GM18861 (cell line): ENCODE data around the gene PAPPA2.

Source experiments
- ATAC-seq: cut with Tn5 transposase; IDR thresholded peaks from one replicate; pipeline ENCODE4 v1.9.1; 2021; ENCODE audit not compliant: unreplicated experiment

PAPPA2 gene

GRCh38 chr1:176850871-176851270 is 387.9 kb downstream of the PAPPA2 start:
- no peak for ATAC-seq

DNA sequence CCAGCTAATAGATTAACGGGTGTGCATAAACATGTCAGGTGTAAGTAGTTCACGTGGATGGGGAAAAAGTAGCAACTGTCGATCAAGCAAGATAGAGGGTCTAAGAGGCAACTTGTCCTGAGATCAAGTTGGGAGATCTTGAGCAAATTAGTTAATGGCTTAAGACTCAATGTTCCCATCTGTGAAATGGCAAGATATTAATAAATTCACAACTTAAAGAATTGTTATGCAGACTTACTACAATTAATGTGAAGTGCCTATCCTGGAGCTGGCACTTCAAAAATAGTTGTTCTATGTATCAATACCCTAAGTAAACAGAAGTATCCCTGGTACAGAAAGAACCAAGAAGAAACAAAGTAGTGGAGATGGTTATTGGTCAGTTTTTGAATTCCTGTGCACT is 389.1 kb downstream of the PAPPA2 start:
- ATAC-seq: no peak

- no peak for ATAC-seq
Measured at GRCh38 chr1:176853503-176853902, 390.5 kb downstream of the PAPPA2 start.

GRCh38 chr1:176854121-176854520 is 391.1 kb downstream of the PAPPA2 start:
- no peak for ATAC-seq

DNA sequence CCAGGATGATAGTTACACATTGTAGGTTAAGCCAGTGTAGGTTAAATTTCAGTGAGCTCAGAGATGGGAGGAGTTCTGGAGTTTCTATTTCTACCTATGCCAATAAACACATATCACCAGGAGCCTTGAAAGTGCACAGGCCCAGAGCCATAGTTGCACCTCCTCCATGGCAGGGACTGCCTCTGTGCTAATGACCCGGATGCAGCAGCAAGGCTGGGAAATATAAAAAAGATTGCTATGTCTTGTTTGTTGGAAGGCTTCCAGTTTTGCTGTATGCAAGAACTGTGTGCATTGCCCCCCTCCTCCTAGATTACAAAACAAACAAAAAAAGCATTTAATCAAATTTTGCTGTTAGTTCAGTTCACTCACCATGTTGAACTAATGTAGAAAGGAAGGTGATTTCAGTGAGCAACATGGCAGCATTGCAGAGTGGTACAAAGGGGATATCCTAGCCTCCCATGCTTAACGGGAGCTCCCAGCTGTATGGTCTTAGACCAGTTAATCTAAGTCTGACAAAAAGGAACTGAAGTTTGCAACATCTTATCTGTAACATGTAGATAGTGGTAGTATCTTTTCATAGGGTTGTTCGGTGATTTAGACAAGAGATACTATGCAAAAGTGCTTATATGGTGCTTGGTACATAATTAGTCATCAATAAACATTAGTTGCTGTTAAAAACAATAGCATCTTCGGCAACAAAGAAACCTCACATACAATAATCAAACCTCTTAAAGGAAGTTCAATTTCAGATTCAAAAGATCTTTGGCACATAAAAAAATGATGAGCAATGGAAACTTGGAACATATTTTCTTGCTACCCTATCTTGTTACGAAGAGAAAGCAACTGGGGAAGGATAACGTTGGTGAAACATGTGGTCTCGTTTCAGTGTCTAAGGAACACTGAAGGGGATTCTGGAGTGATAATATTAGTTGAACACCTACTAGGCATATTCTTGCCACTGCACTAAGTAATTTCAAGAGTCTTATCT is 392.1 kb downstream of the PAPPA2 start:
- ATAC-seq: no peak

GRCh38 chr1:176857632-176858031 is 394.7 kb downstream of the PAPPA2 start:
- no peak for ATAC-seq

GRCh38 chr1:176858433-176858916 is 395.5 kb downstream of the PAPPA2 start:
- no peak for ATAC-seq

- no peak for ATAC-seq
Measured at GRCh38 chr1:176863613-176864012, 400.6 kb downstream of the PAPPA2 start.

DNA sequence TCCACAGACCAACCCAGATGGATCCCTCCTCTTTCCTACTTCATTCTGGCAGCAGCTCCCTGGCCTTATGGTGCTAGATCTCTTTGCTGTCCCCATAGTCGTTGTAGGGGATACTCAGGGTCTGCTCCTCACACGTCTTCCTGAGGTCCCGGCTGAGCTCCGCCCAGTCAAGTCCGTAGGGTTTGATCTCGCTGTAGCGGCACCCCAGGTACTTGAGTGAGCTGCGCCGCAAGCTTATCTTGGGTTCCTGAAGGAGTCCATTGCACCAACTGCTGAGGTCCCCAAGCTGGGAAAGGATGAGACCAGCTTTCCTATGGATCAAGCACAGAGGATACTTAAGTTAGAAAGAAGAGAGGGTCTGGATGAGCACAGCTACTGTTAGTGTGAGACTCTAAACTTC is 401.2 kb downstream of the PAPPA2 start:
- ATAC-seq: no peak

DNA sequence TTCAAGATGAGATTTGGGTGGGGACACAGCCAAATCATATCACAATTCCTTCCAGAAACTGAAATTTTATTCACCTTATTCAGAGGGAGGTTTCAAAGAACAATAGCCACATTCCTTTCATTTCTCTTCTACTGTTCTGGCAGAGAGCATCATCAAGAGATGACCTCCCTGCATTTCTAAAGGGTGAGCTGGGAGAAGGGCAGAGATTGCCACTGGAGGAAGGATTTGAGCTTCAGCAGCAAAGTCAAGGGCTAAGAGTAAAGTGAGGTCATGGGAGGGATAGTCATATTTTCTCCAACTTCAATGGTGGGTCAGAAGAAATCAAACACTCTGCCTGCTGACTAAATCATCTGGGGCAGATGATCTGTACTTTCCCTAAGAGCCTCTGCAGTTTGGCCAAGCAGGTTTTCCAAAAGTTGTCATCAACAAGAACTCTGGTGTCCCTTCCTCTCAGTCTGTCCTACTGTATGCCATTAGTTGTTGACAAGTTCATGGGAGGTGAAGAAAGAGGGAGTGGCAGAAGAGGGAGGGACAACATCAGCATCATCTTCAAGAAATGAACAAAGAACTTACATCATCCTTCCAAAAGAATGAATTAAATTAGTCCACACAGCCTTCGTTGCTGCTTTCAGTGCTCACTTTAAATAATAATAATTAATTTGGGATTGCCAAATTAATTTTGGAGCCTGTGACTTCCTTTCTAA is 403.2 kb downstream of the PAPPA2 start:
- no peak for ATAC-seq

DNA sequence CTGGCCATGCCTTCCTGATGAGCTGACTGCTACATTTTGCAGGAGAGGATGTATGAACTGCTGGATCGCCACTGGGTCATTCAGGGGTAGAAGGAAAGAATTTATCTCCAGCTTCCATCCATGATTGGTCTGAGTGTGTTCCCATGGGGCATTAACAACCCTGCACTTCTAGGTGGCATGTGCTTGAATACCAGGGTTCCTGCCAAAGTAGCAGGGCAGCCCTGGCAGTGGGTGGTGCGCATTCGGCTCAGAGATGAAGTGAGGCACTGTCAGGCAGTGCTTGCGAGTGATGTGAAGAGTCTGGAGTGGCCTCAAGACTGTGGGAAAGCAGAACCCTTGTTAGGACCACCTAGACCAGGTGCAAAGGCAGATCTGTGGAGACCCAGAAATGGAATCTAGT is 406.6 kb downstream of the PAPPA2 start:
- no peak for ATAC-seq

- no peak for ATAC-seq
Measured at GRCh38 chr1:176876966-176877515, 414.1 kb downstream of the PAPPA2 start.

DNA sequence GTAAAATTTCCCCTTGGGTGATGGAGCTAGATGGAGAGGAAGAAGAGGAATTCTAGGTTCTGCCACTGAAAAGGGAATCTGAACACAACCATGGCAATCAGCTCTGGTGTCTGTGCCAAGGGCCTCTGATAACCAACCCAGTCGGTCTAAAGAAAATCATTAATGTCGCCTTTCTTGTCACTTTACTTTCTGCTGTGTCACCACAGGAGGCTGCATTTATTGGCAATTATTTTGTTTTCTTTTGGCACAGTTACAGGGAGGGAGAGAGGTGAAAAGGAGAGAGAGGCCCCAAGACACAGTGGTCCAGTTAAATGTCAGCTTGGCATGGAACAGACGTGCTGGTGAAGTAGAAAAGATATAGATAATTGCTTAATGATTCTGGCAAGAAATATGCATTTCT is 414.6 kb downstream of the PAPPA2 start:
- ATAC-seq: no peak

- no peak for ATAC-seq
Measured at GRCh38 chr1:176878750-176879536, 416.0 kb downstream of the PAPPA2 start.

GRCh38 chr1:176879784-176880620 is 417.0 kb downstream of the PAPPA2 start:
- ATAC-seq: no peak

DNA sequence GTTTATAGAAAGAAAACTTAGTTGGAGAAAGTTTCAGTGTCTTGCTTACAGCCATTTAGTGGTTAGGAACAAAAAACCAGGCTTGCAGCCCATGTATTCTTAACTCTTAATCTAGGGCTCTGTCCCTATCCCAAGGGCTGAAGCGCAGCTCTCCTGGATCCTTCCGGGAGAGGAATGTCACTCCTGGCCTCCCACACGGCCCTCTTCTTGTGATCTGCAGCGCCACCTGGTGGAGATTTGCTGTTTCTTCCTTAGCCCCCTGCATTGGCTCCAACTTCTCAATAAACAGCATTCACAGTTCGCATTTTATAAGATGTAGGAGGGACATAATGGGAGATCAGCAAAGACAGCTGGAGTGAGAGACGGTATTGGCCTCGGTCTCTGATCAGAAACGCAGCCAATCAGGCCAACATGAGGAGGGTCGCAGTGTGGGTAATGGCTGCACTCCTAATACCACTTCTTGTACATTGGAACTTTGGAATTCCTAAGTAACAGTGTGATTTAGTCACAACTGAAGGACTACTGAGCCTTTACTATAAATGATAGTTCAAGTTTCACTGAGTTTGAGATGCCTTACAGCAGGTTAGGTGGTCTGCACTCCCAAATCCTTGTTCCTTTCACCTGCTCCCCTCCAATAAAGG is 418.1 kb downstream of the PAPPA2 start:
- no peak for ATAC-seq

GRCh38 chr1:176884286-176884685 is 421.3 kb downstream of the PAPPA2 start:
- ATAC-seq: no peak

GRCh38 chr1:176884911-176885310 is 421.9 kb downstream of the PAPPA2 start:
- no peak for ATAC-seq

DNA sequence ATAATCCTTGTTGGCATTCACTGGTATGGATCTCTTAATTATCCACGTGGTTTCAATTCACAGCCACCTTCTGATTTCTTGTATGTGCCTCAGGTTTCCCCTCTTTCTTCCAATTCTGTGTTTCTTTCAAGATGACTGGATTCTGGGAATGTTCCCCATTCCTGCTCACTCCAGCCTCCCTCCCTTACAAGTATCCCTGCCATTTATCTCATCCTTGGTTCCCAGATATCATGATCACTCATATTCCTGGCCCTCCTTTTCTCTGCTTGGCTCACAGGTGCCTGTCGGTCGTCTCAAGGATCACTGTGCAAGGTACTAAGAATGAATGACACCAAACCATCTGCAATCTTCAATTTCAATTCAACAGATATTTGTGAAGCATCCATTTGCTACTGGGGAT is 422.4 kb downstream of the PAPPA2 start:
- ATAC-seq: no peak

DNA sequence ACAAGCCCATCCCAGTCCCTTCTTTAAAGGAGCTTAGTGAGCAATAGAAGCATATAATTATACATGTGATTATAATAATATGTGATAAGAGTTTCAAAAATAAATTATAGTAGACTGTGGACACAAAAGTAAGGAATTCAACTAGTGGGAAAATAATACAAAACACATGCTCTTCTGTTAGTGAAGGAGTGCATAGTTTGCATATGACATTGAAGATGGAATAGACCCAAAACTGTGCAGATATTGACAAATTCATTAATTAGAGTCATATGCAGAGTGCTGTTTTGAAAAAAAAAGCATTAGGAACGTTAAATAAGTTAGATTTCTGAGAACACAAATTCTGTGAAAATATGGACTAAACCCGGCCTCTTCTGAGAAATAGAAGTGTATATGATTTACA is 422.8 kb downstream of the PAPPA2 start:
- no peak for ATAC-seq
